H1 (cell line): ENCODE data around the gene SMIM13. TPM values are rescaled to one million over a fixed set of nuclear protein-coding genes. Genes with fewer than 3 reads are reported as not detected.

Source experiments
- CBX5 ChIP-seq: fragments of 300-800, 300-1000 bp; sonication (generic); IDR thresholded peaks from 2 replicates; pipeline ENCODE4 v1.7.1; 2016; ENCODE audit warnings: antibody characterized with exemption, low read length, low read depth
- EZH2 ChIP-seq: fragments of 200-600 bp; sonication (generic); IDR thresholded peaks from 2 replicates; pipeline ENCODE4 v1.7.1; 2012; ENCODE audit warnings: low read depth, mild to moderate bottlenecking, moderate library complexity, low read length, inconsistent platforms; ENCODE audit not compliant: severe bottlenecking
- HDAC2 ChIP-seq, 2 experiments: fragments of 300-600 bp in 1 of 2; sonication (generic) in 1 of 2; IDR thresholded peaks; 2 replicates each; pipeline ENCODE4 v1.6.1; 2011 to 2012; ENCODE audit warnings: low read depth in 2 of 2, low read length in 2 of 2, mild to moderate bottlenecking in 2 of 2, moderate library complexity in 2 of 2, borderline replicate concordance in 1 of 2, inconsistent platforms in 1 of 2
- TAF1 ChIP-seq: IDR thresholded peaks from 2 replicates; pipeline ENCODE4 v1.6.1; 2011; ENCODE audit warnings: mild to moderate bottlenecking, low read depth, low read length
- YY1 ChIP-seq: IDR thresholded peaks from 2 replicates; pipeline ENCODE4 v1.6.1; 2011; ENCODE audit warnings: low read depth, mild to moderate bottlenecking, low read length
- polyA plus RNA-seq, 7 experiments: library from polyadenylated mRNA; depleted of rRNA in 3 of 7; stranded (reverse) in 5 of 7; unstranded in 2 of 7; fragments of >200 nt in 5 of 7; fragments of 200-250 nt in 2 of 7; gene quantifications; 1 replicate in 5 of 7; 2 replicates in 1 of 7; 4 replicates in 1 of 7; pipeline versions ENCODE4 v1.2.1 to v1.2.3, GENCODE V29; 2011 to 2013; ENCODE audit warnings: missing spikeins in 2 of 7, mixed read lengths in 2 of 7
- total RNA-seq: library from RNA; stranded (reverse); fragmentation: NEBNext Ultra II Directional; extraction: Animal tissue kit (Norgen Biotek cat#: 25700); gene quantifications from 2 replicates; pipeline ENCODE4 v1.2.1, GENCODE V29; 2021
- TF ChIP-seq, protein P1 (sequence below): fragments of 300-600 bp; sonication (generic); IDR thresholded peaks from 2 replicates; pipeline ENCODE4 v1.7.1; 2012; ENCODE audit warnings: low read length, moderate library complexity, mild to moderate bottlenecking, inconsistent platforms; ENCODE audit not compliant: insufficient replicate concordance

Gene SMIM13
- total and polyA plus RNA-seq, 2 of the 8 experiments (the other 6 are each of a cell fraction or from before 2014, with no cell fraction given) = 1.7 to 10.6 TPM

DNA sequence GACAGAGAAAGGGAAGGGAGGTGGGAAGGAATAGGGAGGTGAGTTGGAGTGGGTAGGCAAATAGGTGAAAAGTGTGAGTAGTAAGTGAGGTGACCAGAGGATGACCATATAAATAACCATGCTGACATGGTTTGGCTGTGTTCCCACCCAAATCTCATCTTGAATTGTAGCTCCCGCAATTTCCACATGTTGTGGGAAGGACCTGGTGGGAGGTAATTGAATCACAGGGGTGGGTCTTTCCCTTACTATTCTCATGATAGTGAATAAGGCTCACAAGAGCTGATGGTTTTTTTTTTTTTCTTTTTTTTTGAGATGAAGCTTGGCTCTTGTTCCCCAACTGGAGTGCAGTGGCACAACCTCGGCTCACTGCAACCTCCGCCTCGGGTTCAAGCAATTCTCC is 21.5 kb upstream of the SMIM13 start (continued):
- TF ChIP-seq, protein P1, sequence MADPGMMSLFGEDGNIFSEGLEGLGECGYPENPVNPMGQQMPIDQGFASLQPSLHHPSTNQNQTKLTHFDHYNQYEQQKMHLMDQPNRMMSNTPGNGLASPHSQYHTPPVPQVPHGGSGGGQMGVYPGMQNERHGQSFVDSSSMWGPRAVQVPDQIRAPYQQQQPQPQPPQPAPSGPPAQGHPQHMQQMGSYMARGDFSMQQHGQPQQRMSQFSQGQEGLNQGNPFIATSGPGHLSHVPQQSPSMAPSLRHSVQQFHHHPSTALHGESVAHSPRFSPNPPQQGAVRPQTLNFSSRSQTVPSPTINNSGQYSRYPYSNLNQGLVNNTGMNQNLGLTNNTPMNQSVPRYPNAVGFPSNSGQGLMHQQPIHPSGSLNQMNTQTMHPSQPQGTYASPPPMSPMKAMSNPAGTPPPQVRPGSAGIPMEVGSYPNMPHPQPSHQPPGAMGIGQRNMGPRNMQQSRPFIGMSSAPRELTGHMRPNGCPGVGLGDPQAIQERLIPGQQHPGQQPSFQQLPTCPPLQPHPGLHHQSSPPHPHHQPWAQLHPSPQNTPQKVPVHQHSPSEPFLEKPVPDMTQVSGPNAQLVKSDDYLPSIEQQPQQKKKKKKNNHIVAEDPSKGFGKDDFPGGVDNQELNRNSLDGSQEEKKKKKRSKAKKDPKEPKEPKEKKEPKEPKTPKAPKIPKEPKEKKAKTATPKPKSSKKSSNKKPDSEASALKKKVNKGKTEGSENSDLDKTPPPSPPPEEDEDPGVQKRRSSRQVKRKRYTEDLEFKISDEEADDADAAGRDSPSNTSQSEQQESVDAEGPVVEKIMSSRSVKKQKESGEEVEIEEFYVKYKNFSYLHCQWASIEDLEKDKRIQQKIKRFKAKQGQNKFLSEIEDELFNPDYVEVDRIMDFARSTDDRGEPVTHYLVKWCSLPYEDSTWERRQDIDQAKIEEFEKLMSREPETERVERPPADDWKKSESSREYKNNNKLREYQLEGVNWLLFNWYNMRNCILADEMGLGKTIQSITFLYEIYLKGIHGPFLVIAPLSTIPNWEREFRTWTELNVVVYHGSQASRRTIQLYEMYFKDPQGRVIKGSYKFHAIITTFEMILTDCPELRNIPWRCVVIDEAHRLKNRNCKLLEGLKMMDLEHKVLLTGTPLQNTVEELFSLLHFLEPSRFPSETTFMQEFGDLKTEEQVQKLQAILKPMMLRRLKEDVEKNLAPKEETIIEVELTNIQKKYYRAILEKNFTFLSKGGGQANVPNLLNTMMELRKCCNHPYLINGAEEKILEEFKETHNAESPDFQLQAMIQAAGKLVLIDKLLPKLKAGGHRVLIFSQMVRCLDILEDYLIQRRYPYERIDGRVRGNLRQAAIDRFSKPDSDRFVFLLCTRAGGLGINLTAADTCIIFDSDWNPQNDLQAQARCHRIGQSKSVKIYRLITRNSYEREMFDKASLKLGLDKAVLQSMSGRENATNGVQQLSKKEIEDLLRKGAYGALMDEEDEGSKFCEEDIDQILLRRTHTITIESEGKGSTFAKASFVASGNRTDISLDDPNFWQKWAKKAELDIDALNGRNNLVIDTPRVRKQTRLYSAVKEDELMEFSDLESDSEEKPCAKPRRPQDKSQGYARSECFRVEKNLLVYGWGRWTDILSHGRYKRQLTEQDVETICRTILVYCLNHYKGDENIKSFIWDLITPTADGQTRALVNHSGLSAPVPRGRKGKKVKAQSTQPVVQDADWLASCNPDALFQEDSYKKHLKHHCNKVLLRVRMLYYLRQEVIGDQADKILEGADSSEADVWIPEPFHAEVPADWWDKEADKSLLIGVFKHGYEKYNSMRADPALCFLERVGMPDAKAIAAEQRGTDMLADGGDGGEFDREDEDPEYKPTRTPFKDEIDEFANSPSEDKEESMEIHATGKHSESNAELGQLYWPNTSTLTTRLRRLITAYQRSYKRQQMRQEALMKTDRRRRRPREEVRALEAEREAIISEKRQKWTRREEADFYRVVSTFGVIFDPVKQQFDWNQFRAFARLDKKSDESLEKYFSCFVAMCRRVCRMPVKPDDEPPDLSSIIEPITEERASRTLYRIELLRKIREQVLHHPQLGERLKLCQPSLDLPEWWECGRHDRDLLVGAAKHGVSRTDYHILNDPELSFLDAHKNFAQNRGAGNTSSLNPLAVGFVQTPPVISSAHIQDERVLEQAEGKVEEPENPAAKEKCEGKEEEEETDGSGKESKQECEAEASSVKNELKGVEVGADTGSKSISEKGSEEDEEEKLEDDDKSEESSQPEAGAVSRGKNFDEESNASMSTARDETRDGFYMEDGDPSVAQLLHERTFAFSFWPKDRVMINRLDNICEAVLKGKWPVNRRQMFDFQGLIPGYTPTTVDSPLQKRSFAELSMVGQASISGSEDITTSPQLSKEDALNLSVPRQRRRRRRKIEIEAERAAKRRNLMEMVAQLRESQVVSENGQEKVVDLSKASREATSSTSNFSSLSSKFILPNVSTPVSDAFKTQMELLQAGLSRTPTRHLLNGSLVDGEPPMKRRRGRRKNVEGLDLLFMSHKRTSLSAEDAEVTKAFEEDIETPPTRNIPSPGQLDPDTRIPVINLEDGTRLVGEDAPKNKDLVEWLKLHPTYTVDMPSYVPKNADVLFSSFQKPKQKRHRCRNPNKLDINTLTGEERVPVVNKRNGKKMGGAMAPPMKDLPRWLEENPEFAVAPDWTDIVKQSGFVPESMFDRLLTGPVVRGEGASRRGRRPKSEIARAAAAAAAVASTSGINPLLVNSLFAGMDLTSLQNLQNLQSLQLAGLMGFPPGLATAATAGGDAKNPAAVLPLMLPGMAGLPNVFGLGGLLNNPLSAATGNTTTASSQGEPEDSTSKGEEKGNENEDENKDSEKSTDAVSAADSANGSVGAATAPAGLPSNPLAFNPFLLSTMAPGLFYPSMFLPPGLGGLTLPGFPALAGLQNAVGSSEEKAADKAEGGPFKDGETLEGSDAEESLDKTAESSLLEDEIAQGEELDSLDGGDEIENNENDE = no peak
- no peak for TF ChIP-seq HDAC2 (IDR thresholded peaks at IDR 0.05; ENCODE audit: borderline replicate concordance in 1 of 2, low read depth in 2 of 2, low read length in 2 of 2)
- no peak for TF ChIP-seq EZH2
- no peak for TF ChIP-seq CBX5
- TF ChIP-seq YY1 = no peak
- TF ChIP-seq TAF1 = no peak
